Measurements from ENCODE around the gene SLC7A6.

- TF ChIP-seq CTCF (IDR thresholded peaks at IDR 0.05): no peak
- TF ChIP-seq POLR2AphosphoS5 (IDR thresholded peaks at IDR 0.05): no peak
- no peak for TF ChIP-seq POLR2A (IDR thresholded peaks at IDR 0.05)
Observed at GRCh38 chr16:68285683-68286082, 21.4 kb downstream of the SLC7A6 start.

Data from prostate gland (tissue), 2 donors.